ENCODE measurements around the gene KCNIP4.

- TF ChIP-seq CTCF (IDR thresholded peaks at IDR 0.05 in 8 of 11, conservative IDR thresholded peaks at IDR 0.05 in 3 of 11) (no peak), POLR2A (IDR thresholded peaks at IDR 0.05) (no peak)
Observed at GRCh38 chr4:20816287-20816686, 1132.3 kb downstream of the KCNIP4 start.
